ENCODE measurements around the gene ANKRD55.

DNA sequence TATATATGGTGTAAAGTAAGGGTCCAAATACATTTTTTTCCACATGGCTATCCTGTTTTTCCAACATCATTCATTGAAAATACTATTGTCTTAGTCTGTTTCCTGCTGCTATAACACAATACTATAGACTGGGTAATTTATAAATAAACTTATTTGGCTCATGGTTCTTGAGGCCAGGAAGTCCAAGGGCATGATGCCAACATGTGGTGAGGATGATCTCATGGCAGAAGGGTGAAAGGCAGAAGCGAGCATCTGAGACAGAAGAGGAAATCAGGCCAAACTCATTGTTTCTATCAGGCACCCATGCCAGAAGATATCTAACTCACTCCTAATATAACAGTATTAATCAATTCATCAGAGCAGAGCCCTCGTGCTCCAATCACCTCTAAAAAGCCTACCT is 42.6 kb downstream of the ANKRD55 start:
- TF ChIP-seq ELF2 (CRISPR knock-in tag; IDR thresholded peaks at IDR 0.05) (no peak), GABPA (tag; conservative IDR thresholded peaks at IDR 0.05; ENCODE audit: low read depth) (no peak), ZSCAN29 (IDR thresholded peaks at IDR 0.05) (no peak), CHD7 (IDR thresholded peaks at IDR 0.05; ENCODE audit: low read depth, low read length) (no peak), HDGF (IDR thresholded peaks at IDR 0.05) (no peak), POLR2A (conservative IDR thresholded peaks at IDR 0.05) (no peak), TBP (optimal IDR thresholded peaks at IDR 0.05; ENCODE audit: low read depth, low read length) (no peak), MIER1 (IDR thresholded peaks at IDR 0.05; ENCODE audit: low read depth) (no peak), ILK (tag; IDR thresholded peaks at IDR 0.05; ENCODE audit: borderline replicate concordance, low read depth) (no peak)
- TF ChIP-seq, protein P1, sequence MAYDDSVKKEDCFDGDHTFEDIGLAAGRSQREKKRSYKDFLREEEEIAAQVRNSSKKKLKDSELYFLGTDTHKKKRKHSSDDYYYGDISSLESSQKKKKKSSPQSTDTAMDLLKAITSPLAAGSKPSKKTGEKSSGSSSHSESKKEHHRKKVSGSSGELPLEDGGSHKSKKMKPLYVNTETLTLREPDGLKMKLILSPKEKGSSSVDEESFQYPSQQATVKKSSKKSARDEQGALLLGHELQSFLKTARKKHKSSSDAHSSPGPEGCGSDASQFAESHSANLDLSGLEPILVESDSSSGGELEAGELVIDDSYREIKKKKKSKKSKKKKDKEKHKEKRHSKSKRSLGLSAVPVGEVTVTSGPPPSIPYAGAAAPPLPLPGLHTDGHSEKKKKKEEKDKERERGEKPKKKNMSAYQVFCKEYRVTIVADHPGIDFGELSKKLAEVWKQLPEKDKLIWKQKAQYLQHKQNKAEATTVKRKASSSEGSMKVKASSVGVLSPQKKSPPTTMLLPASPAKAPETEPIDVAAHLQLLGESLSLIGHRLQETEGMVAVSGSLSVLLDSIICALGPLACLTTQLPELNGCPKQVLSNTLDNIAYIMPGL (CRISPR knock-in tag; IDR thresholded peaks at IDR 0.05) = no peak

Data from K562 (cell line).